Measurements from ENCODE around the gene NFIC.

DNA sequence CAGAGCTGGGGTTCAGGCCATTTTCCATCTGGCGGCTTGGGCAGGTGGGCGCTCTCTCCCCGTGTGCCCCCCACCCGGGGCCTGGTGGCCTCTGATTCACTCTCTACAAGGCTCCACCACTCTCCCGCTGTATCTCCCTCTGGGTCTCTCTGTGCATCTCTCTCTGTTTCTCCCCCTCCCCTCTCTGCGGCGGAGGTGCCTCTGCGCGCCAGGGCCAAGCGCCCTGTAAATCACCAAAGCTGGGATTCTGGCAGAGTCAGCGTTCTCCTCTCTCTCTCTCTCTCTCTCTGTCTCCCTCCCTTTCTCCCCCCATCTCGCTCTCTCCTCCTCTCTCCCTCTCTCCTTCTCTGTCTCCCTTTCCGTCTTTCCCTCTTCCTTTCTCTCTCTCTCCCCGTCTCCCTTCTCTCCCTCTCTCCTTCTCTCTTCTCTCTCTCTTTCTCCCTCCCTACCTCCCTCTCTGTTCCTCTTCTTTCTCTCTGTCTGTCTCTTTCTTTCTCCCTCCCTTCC, 3.9 kb downstream of the NFIC start:
- TF ChIP-seq EZH2 (IDR thresholded peaks at IDR 0.05; ENCODE audit: borderline replicate concordance, low read depth, low read length, severe bottlenecking), result no peak
- no peak for TF ChIP-seq CTCF (IDR thresholded peaks at IDR 0.05; ENCODE audit: borderline replicate concordance, extremely low read depth, low read length, poor library complexity, severe bottlenecking)

Data from DND-41 (cell line).